UCSD-AML1 (cell line): ENCODE measurements around the gene TNFAIP1.

Experiments
- DNase-seq: peaks from one replicate; lab custom pipeline; 2025; ENCODE audit not compliant: unreplicated experiment; lab: John Stamatoyannopoulos, UW

The TNFAIP1 gene

DNA sequence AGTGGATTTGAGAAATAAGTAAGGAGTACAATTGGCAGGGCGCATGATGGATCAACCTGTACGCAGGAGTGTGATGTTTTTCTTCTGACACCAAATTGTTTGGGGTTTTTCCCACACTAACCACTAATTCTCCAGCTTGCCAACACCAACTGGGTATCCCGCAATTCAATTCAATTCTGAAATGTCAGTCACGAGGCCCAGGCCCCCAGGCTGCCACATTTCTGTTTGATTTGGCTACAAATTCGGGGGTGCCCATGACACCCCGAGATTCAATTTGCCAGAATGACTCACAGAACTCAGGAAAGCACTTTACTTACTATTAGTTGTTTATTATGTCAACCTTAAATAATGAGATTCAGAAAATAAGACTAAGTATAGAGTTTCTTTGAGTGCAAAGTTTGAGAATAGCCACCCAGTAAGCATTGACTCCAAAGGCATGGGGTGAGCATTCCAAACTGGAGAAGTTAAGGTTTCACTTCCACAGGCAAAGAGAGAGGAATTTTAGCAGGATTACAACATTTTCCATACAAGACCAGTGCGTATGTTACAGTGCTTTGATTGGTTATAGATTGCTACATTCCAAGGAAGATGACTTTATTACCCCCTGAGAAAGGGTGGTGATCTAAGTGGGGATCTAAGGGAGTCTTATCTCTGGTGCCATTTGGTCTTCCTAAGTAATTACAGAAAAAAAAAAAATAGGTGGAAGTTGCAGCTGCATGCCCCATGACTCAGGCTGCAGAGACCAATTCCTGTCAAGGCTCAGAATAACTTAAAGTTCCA, 59.0 kb downstream of the TNFAIP1 start:
- DNase-seq, result no peak

DNA sequence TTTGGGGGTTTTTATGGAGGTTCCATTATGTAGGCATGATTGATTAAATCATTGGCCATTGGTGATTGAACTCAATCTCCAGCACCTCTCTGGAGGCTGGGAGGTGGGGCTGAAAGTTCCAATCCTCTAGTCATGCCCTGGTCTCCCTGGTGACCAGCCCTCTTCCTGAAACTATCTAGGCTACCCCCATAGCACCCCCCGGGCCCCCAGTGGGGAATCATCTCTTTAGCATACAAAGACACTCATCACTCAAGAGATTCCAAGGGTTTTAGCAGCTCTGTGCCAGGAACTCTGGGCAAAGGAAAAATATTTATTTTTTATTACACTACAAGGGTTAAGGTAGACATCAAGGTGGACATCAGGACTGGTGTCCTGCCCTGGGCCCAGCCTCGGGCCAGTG, 59.9 kb downstream of the TNFAIP1 start:
- DNase-seq, result no peak

DNA sequence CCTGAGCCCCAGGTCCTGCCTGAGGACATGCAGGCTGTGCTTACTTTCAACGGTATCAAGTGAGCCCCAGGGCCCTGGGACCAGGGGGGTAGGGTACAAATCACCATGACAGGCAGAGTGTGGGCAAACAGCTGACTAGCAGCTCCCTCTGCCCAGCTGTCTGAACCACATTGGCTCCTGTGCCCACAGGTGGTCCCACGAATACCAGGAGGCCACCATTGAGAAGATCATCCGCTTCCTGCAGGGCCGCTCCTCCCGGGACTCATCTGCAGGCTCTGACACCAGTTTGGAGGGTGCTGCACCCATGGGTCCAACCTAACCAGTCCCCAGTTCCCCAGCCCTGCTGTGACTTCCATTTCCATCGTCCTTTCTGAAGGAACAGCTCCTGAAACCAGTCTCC, 60.4 kb downstream of the TNFAIP1 start:
- no peak for DNase-seq
